ENCODE measurements around the gene ATRIP.

- TF ChIP-seq CTCF (IDR thresholded peaks at IDR 0.05; ENCODE audit: low read depth, low read length, poor library complexity, severe bottlenecking) (no peak), EZH2phosphoT487 (IDR thresholded peaks at IDR 0.05; ENCODE audit: borderline replicate concordance, low read length) (no peak)
Measured at GRCh38 chr3:48420561-48420960, 26.0 kb upstream of the ATRIP start.
